ENCODE data around the gene TRABD2B. TPM values are rescaled to one million over a fixed set of nuclear protein-coding genes. Genes with fewer than 3 reads are reported as not detected.

TRABD2B gene
- polyA plus RNA-seq, 1 of the 3 experiments (the other 2 are of a cell fraction) = 0.03 TPM

- no peak overlapping the region for H3K27ac ChIP-seq (ENCODE audit: low read depth in 2 of 2, low read length in 1 of 2)
- H3F3A ChIP-seq (replicated peaks; ENCODE audit: insufficient read depth) = no peaks in the 10 kb centered on the region
- no peak overlapping the region for H2AFZ ChIP-seq (ENCODE audit: low read depth)
- POLR2A ChIA-PET = no interaction called here
- CTCF ChIA-PET = no interaction called here
- no peak for TF ChIP-seq TAF1 (IDR thresholded peaks at IDR 0.05; ENCODE audit: borderline replicate concordance, low read depth, low read length)
- no peak for TF ChIP-seq GABPA (IDR thresholded peaks at IDR 0.05; ENCODE audit: low read depth)
- TF ChIP-seq POLR2AphosphoS5 (IDR thresholded peaks at IDR 0.05; ENCODE audit: low read depth, low read length) = no peak
- no peak for TF ChIP-seq EP300 (IDR thresholded peaks at IDR 0.05; ENCODE audit: borderline replicate concordance in 1 of 2, low read depth in 1 of 2, low read length in 1 of 2)
- TF ChIP-seq, protein P1, sequence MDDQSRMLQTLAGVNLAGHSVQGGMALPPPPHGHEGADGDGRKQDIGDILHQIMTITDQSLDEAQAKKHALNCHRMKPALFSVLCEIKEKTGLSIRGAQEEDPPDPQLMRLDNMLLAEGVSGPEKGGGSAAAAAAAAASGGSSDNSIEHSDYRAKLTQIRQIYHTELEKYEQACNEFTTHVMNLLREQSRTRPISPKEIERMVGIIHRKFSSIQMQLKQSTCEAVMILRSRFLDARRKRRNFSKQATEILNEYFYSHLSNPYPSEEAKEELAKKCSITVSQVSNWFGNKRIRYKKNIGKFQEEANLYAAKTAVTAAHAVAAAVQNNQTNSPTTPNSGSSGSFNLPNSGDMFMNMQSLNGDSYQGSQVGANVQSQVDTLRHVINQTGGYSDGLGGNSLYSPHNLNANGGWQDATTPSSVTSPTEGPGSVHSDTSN (IDR thresholded peaks at IDR 0.05) = no peak
- H4K20me1 ChIP-seq (ENCODE audit: insufficient read depth) = no peaks in the 10 kb centered on the region
- 44% methylated on average over 11 of the region's 13 CpGs for WGBS (ENCODE audit: low lambda C conversion rate)
- DNase-seq = no peak
- no peak overlapping the region for H3K4me2 ChIP-seq
- no peaks in the 10 kb centered on the region for H3K9me2 ChIP-seq
- H3K27me3 ChIP-seq (ENCODE audit: insufficient read depth) = no peaks in the 10 kb centered on the region
- no peaks in the 10 kb centered on the region for H3K4me1 ChIP-seq (ENCODE audit: control insufficient read depth in 1 of 2, insufficient read depth in 2 of 2, low read depth in 1 of 2, low read length in 1 of 2)
- H3K4me3 ChIP-seq (ENCODE audit: low read depth in 2 of 2, low read length in 1 of 2) = no peak overlapping the region
- H3K36me3 ChIP-seq (replicated peaks in 1 of 2; ENCODE audit: control insufficient read depth in 1 of 2, insufficient read depth in 2 of 2, low read length in 1 of 2) = no peaks in the 10 kb centered on the region
- H3K79me2 ChIP-seq (ENCODE audit: insufficient read depth) = no peaks in the 10 kb centered on the region
- H3K9me3 ChIP-seq = 0 out of 2 replicates have a peak, but pooled peaks cover 3% of the 10 kb centered on the region
- H3K9ac ChIP-seq = no peak overlapping the region
These were observed 166.4 kb downstream of the TRABD2B start for GRCh38 chr1:47830641-47831333.

GRCh38 chr1:47830021-47830420, 167.2 kb downstream of the TRABD2B start:
- ChIA-PET POLR2A (no interaction called here), CTCF (no interaction called here)
- Histone ChIP-seq H3K79me2 (ENCODE audit: insufficient read depth) (no peaks in the 10 kb centered on the region), H3K4me3 (ENCODE audit: low read depth in 2 of 2, low read length in 1 of 2) (no peak overlapping the region), H3K36me3 (replicated peaks in 1 of 2; ENCODE audit: control insufficient read depth in 1 of 2, insufficient read depth in 2 of 2, low read length in 1 of 2) (no peaks in the 10 kb centered on the region), H3K4me1 (ENCODE audit: control insufficient read depth in 1 of 2, insufficient read depth in 2 of 2, low read depth in 1 of 2, low read length in 1 of 2) (no peaks in the 10 kb centered on the region), H3K9me3 (no peaks in the 10 kb centered on the region), H2AFZ (ENCODE audit: low read depth) (no peak overlapping the region), H3K9me2 (no peaks in the 10 kb centered on the region), H3K9ac (no peak overlapping the region), H4K20me1 (ENCODE audit: insufficient read depth) (no peaks in the 10 kb centered on the region), H3K27me3 (ENCODE audit: insufficient read depth) (no peaks in the 10 kb centered on the region), H3F3A (replicated peaks; ENCODE audit: insufficient read depth) (no peaks in the 10 kb centered on the region), H3K4me2 (no peak overlapping the region), H3K27ac (ENCODE audit: low read depth in 2 of 2, low read length in 1 of 2) (no peak overlapping the region)
- 21% methylated on average over 4 of the region's 4 CpGs for WGBS (ENCODE audit: low lambda C conversion rate)
- TF ChIP-seq MEF2A (IDR thresholded peaks at IDR 0.05; ENCODE audit: borderline replicate concordance, low read depth) = no peak
- TF ChIP-seq RCOR1 (IDR thresholded peaks at IDR 0.05; ENCODE audit: low read length) = no peak
- TF ChIP-seq TEAD4 (IDR thresholded peaks at IDR 0.05; ENCODE audit: borderline replicate concordance, insufficient read depth) = no peak
- no peak for TF ChIP-seq MAX (IDR thresholded peaks at IDR 0.05; ENCODE audit: low read depth)
- no peak for TF ChIP-seq RFX5 (IDR thresholded peaks at IDR 0.05; ENCODE audit: low read length)
- no peak for TF ChIP-seq FOXJ3 (CRISPR knock-in tag; IDR thresholded peaks at IDR 0.05)
- no peak for TF ChIP-seq POLR2AphosphoS5 (IDR thresholded peaks at IDR 0.05; ENCODE audit: low read depth, low read length)
- TF ChIP-seq TCF12 (IDR thresholded peaks at IDR 0.05) = no peak
- TF ChIP-seq GATA2 (CRISPR knock-in tag; IDR thresholded peaks at IDR 0.05) = no peak
- TF ChIP-seq, protein P2, sequence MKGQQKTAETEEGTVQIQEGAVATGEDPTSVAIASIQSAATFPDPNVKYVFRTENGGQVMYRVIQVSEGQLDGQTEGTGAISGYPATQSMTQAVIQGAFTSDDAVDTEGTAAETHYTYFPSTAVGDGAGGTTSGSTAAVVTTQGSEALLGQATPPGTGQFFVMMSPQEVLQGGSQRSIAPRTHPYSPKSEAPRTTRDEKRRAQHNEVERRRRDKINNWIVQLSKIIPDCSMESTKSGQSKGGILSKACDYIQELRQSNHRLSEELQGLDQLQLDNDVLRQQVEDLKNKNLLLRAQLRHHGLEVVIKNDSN (IDR thresholded peaks at IDR 0.05; ENCODE audit: borderline replicate concordance, low read depth) = no peak
- TF ChIP-seq JUND (IDR thresholded peaks at IDR 0.05) = no peak
- TF ChIP-seq FOSL2 (IDR thresholded peaks at IDR 0.05; ENCODE audit: borderline replicate concordance, low read depth) = no peak
- no peak for DNase-seq

All from SK-N-SH (cell line).